ENCODE data around the gene ERH. TPM values are rescaled to one million over a fixed set of nuclear protein-coding genes. Genes with fewer than 3 reads are reported as not detected.

Gene ERH
- total RNA-seq, 1 donor from 2014 or later: 337 TPM

- TF ChIP-seq EZH2 (IDR thresholded peaks at IDR 0.05) (no peak), EZH2phosphoT487 (IDR thresholded peaks at IDR 0.05) (no peak)
- TF ChIP-seq, protein P1, sequence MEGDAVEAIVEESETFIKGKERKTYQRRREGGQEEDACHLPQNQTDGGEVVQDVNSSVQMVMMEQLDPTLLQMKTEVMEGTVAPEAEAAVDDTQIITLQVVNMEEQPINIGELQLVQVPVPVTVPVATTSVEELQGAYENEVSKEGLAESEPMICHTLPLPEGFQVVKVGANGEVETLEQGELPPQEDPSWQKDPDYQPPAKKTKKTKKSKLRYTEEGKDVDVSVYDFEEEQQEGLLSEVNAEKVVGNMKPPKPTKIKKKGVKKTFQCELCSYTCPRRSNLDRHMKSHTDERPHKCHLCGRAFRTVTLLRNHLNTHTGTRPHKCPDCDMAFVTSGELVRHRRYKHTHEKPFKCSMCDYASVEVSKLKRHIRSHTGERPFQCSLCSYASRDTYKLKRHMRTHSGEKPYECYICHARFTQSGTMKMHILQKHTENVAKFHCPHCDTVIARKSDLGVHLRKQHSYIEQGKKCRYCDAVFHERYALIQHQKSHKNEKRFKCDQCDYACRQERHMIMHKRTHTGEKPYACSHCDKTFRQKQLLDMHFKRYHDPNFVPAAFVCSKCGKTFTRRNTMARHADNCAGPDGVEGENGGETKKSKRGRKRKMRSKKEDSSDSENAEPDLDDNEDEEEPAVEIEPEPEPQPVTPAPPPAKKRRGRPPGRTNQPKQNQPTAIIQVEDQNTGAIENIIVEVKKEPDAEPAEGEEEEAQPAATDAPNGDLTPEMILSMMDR (IDR thresholded peaks at IDR 0.05): no peak
- no peak overlapping the region for H3K27ac Mint-ChIP-seq
Measured at GRCh38 chr14:69373104-69373503, 25.0 kb downstream of the ERH start.

GRCh38 chr14:69372146-69372545 lies 26.0 kb downstream of the ERH start:
- no peaks in the 10 kb centered on the region for H3K4me1 Mint-ChIP-seq
- no peaks in the 10 kb centered on the region for H3K27me3 Mint-ChIP-seq (ENCODE audit: insufficient read depth, low read depth)
- peaks cover 4% of the 10 kb centered on the region for H3K9me3 Mint-ChIP-seq
- Histone ChIP-seq H3K4me3 (no peak overlapping the region), H3K9ac (no peak overlapping the region), H3K27ac (no peak overlapping the region), H3K4me1 (no peaks in the 10 kb centered on the region), H3K36me3 (peaks cover 9% of the 10 kb centered on the region), H4K20me1 (ENCODE audit: low read depth) (peaks cover 11% of the 10 kb centered on the region), H3K4me2 (no peak overlapping the region), H3F3A (ENCODE audit: low read depth) (peaks cover 6% of the 10 kb centered on the region), H3K27me3 (no peaks in the 10 kb centered on the region), H3K79me2 (ENCODE audit: low read depth) (no peaks in the 10 kb centered on the region), H2AFZ (replicated peaks) (no peak overlapping the region), H3K9me3 (ENCODE audit: low read depth) (no peaks in the 10 kb centered on the region)
- DNase-seq (ENCODE audit: low spot score): no peak
- no peak overlapping the region for H3K4me3 Mint-ChIP-seq
- no peak overlapping the region for H3K27ac Mint-ChIP-seq
- TF ChIP-seq EZH2 (IDR thresholded peaks at IDR 0.05): no peak
- peaks cover 29% of the 10 kb centered on the region for H3K36me3 Mint-ChIP-seq

More at GRCh38 chr14:69373104-69373503, 25.0 kb downstream of the ERH start:
- H3K4me1 ChIP-seq: no peaks in the 10 kb centered on the region
- no peaks in the 10 kb centered on the region for H3K27me3 ChIP-seq
- H3K27ac ChIP-seq: no peak overlapping the region
- no peaks in the 10 kb centered on the region for H3K79me2 ChIP-seq (ENCODE audit: low read depth)
- H3K9ac ChIP-seq: no peak overlapping the region
- Mint-ChIP-seq H3K4me3 (no peak overlapping the region), H3K36me3 (peaks cover 32% of the 10 kb centered on the region), H3K4me1 (no peaks in the 10 kb centered on the region), H3K27me3 (ENCODE audit: insufficient read depth, low read depth) (no peaks in the 10 kb centered on the region), H3K9me3 (peaks cover 4% of the 10 kb centered on the region)
- H2AFZ ChIP-seq (replicated peaks): no peak overlapping the region
- no peaks in the 10 kb centered on the region for H3K9me3 ChIP-seq (ENCODE audit: low read depth)
- H3K4me3 ChIP-seq: no peak overlapping the region
- peaks cover 12% of the 10 kb centered on the region for H3K36me3 ChIP-seq
- H3K4me2 ChIP-seq: no peak overlapping the region
- peaks cover 11% of the 10 kb centered on the region for H4K20me1 ChIP-seq (ENCODE audit: low read depth)
- peaks cover 6% of the 10 kb centered on the region for H3F3A ChIP-seq (ENCODE audit: low read depth)
- DNase-seq (ENCODE audit: low spot score): no peak

DNA sequence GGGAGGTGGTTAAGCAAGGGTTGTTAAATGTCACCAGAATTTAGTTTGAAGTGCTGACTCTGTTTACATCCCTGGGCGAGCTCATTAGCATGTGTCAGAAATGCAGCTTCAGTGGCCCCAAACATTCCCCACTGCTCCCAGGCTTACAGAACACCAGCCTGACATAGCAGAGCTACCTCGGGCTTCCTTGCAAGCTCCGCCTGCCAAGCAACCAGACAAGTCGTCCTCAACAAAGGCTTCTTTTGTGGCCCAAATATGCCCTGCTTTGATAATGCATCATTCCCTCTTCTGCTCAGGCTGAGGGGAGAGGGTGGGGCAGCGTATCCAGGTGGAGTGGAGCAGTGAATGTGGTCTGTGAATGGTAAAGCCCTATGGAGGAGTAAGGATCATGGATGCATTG lies 28.0 kb downstream of the ERH start:
- Histone ChIP-seq H3K4me1 (no peaks in the 10 kb centered on the region), H3K9me3 (ENCODE audit: low read depth) (no peaks in the 10 kb centered on the region), H3F3A (ENCODE audit: low read depth) (peaks cover 6% of the 10 kb centered on the region), H3K4me2 (no peak overlapping the region), H3K27ac (no peak overlapping the region), H3K9ac (no peak overlapping the region), H3K27me3 (no peaks in the 10 kb centered on the region), H3K36me3 (no peaks in the 10 kb centered on the region), H3K79me2 (ENCODE audit: low read depth) (no peaks in the 10 kb centered on the region), H2AFZ (replicated peaks) (no peak overlapping the region), H4K20me1 (ENCODE audit: low read depth) (peaks cover 11% of the 10 kb centered on the region), H3K4me3 (no peak overlapping the region)
- Mint-ChIP-seq H3K36me3 (peaks cover 10% of the 10 kb centered on the region), H3K4me1 (no peaks in the 10 kb centered on the region), H3K27ac (no peak overlapping the region), H3K27me3 (ENCODE audit: insufficient read depth, low read depth) (no peaks in the 10 kb centered on the region), H3K4me3 (no peak overlapping the region), H3K9me3 (no peaks in the 10 kb centered on the region)
- no peak for DNase-seq (ENCODE audit: low spot score)
- no peak for TF ChIP-seq EZH2 (IDR thresholded peaks at IDR 0.05)
- no peak for TF ChIP-seq EZH2phosphoT487 (IDR thresholded peaks at IDR 0.05)
- TF ChIP-seq, protein P1 (IDR thresholded peaks at IDR 0.05): no peak

DNA sequence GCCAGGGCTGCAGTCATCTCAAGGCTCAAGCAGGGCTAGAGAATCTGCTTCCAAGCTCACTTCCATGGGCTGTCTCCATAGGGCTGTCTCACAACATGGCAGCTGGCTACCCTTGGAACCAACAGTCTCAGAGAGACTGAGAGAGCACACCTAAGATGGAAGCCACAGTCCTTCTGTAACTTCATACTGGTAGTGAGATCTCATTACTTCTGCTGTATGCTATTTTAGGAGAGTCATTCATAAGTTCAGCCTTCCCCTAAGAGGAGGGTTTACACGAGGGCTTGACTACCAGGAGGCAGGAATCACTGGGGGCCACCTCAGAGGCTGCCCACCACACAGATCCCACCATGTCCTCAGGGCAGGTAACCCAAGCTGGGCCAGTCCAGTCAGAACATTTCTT lies 29.7 kb downstream of the ERH start:
- no peaks in the 10 kb centered on the region for H3K36me3 ChIP-seq
- H3F3A ChIP-seq (ENCODE audit: low read depth): no peaks in the 10 kb centered on the region
- peaks cover 11% of the 10 kb centered on the region for H4K20me1 ChIP-seq (ENCODE audit: low read depth)
- no peaks in the 10 kb centered on the region for H3K4me1 ChIP-seq
- DNase-seq (ENCODE audit: low spot score): no peak
- H3K27me3 ChIP-seq: no peaks in the 10 kb centered on the region
- H3K79me2 ChIP-seq (ENCODE audit: low read depth): no peaks in the 10 kb centered on the region
- TF ChIP-seq EZH2 (IDR thresholded peaks at IDR 0.05): no peak
- TF ChIP-seq, protein P1 (IDR thresholded peaks at IDR 0.05): no peak
- no peak for TF ChIP-seq EZH2phosphoT487 (IDR thresholded peaks at IDR 0.05)
- no peaks in the 10 kb centered on the region for H3K9me3 ChIP-seq (ENCODE audit: low read depth)
- Mint-ChIP-seq H3K4me1 (no peaks in the 10 kb centered on the region), H3K4me3 (no peak overlapping the region), H3K36me3 (peaks cover 4% of the 10 kb centered on the region), H3K9me3 (no peaks in the 10 kb centered on the region), H3K27ac (no peak overlapping the region), H3K27me3 (ENCODE audit: insufficient read depth, low read depth) (no peaks in the 10 kb centered on the region)
- no peak overlapping the region for H3K27ac ChIP-seq
- H3K4me2 ChIP-seq: no peak overlapping the region
- H3K4me3 ChIP-seq: no peak overlapping the region
- H2AFZ ChIP-seq (replicated peaks): no peak overlapping the region
- no peak overlapping the region for H3K9ac ChIP-seq
